HUES6 (cell line): ENCODE measurements around the gene TAAR6.
"Not testable (repeated sequence)": the region's sequence is repeated elsewhere in the genome, so short reads cannot be mapped to it uniquely, and the experiment has no call there.

Experiments used
- H3K27ac ChIP-seq: 2 replicates; pipeline ENCODE4 v1.7.0; 2013; ENCODE audit warnings: low read depth, mild to moderate bottlenecking, low read length, inconsistent platforms
- H3K27me3 ChIP-seq: 2 replicates; pipeline ENCODE4 v1.6.1; 2013; ENCODE audit warnings: low read length; ENCODE audit not compliant: control insufficient read depth, insufficient read depth
- H3K36me3 ChIP-seq: 2 replicates; pipeline ENCODE4 v1.6.1; 2013; ENCODE audit warnings: low read length; ENCODE audit not compliant: control insufficient read depth, insufficient read depth
- H3K4me1 ChIP-seq: 2 replicates; pipeline ENCODE4 v1.6.1; 2013; ENCODE audit warnings: low read length; ENCODE audit not compliant: control insufficient read depth, insufficient read depth
- H3K4me3 ChIP-seq: 2 replicates; pipeline ENCODE4 v1.5.1; 2013; ENCODE audit warnings: low read depth, low read length
- H3K9ac ChIP-seq: one replicate; pipeline ENCODE4 v1.6.1; 2013; ENCODE audit warnings: mild to moderate bottlenecking, low read length
- H3K9me3 ChIP-seq: 2 replicates; pipeline ENCODE4 v1.6.1; 2013; ENCODE audit warnings: low read depth, low read length; ENCODE audit not compliant: control insufficient read depth, insufficient read depth

Gene TAAR6

GRCh38 chr6:132548746-132549463 lies 21.2 kb upstream of the TAAR6 start:
- Histone ChIP-seq H3K9ac (no peak overlapping the region), H3K4me3 (no peak overlapping the region), H3K27ac (no peak overlapping the region), H3K9me3 (no peaks in the 10 kb centered on the region), H3K4me1 (peaks cover 14% of the 10 kb centered on the region), H3K36me3 (no peaks in the 10 kb centered on the region), H3K27me3 (no peaks in the 10 kb centered on the region)

- no peaks in the 10 kb centered on the region for H3K27me3 ChIP-seq
- peaks cover 14% of the 10 kb centered on the region for H3K4me1 ChIP-seq
- H3K4me3 ChIP-seq: no peak overlapping the region
Measured at GRCh38 chr6:132551214-132551613, 18.9 kb upstream of the TAAR6 start.

DNA sequence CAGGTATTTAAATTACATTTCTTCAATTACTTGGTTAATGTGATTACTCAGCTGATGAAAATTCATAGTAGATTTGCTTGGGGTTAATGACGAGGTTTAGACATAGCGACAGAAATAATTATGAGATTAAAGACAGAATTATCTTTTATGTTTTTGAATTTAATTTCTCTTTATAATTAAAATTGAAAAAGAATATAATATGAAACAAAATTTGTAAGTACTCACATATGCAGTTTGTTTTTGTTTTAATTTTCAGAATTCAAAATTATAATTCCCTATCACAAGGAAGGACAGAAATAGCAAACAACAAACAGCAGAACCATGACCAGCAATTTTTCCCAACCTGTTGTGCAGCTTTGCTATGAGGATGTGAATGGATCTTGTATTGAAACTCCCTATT lies 17.8 kb upstream of the TAAR6 start, which contains the start of gene TAAR8:
TAAR8 (plus strand) TSS at position 301 of the 400 bp plus-strand sequence; CDS start at position 322, 21 bp downstream.
- H3K36me3 ChIP-seq: no peaks in the 10 kb centered on the region
- H3K4me1 ChIP-seq: peaks cover 14% of the 10 kb centered on the region
- no peak within 1 kb of the TSS for H3K9ac ChIP-seq
- H3K4me3 ChIP-seq: no peak within 1 kb of the TSS
- H3K9me3 ChIP-seq: no peaks in the 10 kb centered on the region
- H3K27me3 ChIP-seq: no peaks in the 10 kb centered on the region
- no peak within 1 kb of the TSS for H3K27ac ChIP-seq

More at GRCh38 chr6:132551214-132551613, 18.9 kb upstream of the TAAR6 start:
- Histone ChIP-seq H3K27ac (no peak overlapping the region), H3K9me3 (no peaks in the 10 kb centered on the region), H3K36me3 (no peaks in the 10 kb centered on the region), H3K9ac (no peak overlapping the region)

GRCh38 chr6:132560087-132560486 lies 10.0 kb upstream of the TAAR6 start:
- H3K4me1 ChIP-seq, H3K9me3 ChIP-seq, H3K9ac ChIP-seq, H3K4me3 ChIP-seq, H3K27ac ChIP-seq, H3K27me3 ChIP-seq, H3K36me3 ChIP-seq: not testable (repeated sequence)

GRCh38 chr6:132566404-132566803 lies 3.7 kb upstream of the TAAR6 start:
- H3K9ac ChIP-seq: no peak overlapping the region
- H3K36me3 ChIP-seq: no peaks in the 10 kb centered on the region
- H3K27me3 ChIP-seq: no peaks in the 10 kb centered on the region
- peaks cover 11% of the 10 kb centered on the region for H3K4me1 ChIP-seq
- no peaks in the 10 kb centered on the region for H3K9me3 ChIP-seq
- H3K4me3 ChIP-seq: no peak overlapping the region
- no peak overlapping the region for H3K27ac ChIP-seq

DNA sequence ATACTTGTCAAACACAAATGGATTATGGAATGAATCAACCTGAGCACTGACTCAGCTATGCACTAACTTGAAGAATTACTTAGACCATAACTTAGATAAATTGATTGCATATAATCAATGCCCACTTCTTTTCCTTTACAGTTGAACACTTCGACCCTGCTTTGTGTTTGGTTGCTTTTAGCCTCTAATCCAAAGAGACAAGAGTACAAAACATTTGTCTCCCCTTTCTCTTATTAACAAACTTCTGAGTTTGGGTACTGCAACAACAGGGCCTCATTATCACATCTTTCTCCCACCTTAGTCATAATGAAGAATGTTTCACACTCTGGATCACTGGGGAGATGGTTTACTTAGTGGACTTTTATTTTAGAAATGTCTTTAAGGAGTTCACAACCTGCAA lies 2.6 kb upstream of the TAAR6 start:
- H3K4me3 ChIP-seq: no peak overlapping the region
- H3K36me3 ChIP-seq: no peaks in the 10 kb centered on the region
- H3K27me3 ChIP-seq: no peaks in the 10 kb centered on the region
- H3K9me3 ChIP-seq: no peaks in the 10 kb centered on the region
- H3K27ac ChIP-seq: no peak overlapping the region
- H3K9ac ChIP-seq: no peak overlapping the region
- H3K4me1 ChIP-seq: peaks cover 11% of the 10 kb centered on the region

DNA sequence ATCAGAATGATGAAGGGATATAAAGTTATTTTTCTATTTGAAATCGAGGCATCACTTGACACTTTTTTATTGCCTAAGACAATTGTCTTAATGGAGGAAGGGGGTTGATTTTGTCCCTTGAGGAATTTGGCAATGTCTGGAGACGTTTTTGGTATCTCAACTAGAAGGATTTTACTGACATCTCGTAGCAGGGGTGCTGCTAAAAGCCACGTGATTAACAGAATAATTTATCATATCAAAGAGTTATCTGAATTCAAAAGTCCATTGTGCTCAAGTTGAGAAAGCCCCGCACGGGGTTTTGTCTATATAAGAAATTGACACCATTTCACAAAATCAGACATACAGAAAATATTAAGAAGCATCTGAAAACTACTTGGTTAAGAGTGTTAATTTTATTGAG lies 1.5 kb upstream of the TAAR6 start:
- Histone ChIP-seq H3K9ac (no peak overlapping the region), H3K4me1 (peaks cover 11% of the 10 kb centered on the region), H3K27me3 (no peaks in the 10 kb centered on the region), H3K36me3 (no peaks in the 10 kb centered on the region), H3K4me3 (no peak overlapping the region), H3K27ac (no peak overlapping the region), H3K9me3 (no peaks in the 10 kb centered on the region)

DNA sequence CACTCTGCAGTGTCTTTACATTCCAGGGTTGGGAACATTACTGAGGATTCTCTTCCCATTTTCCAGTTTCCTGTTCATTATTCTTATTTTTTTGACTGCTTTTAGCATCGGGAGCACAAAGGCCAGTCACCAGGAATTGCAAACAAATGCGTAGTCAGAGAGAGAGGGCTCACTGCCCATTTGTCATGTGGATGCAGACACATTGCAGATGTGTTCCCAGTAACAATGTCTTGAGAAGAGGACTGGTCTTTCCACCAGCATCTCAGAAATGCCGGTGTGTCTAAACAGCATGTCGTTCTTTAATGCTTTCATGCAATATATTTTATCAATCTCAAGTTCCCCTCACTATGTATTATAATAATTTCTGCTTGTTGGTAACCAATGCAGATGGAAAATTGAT lies 952 bp upstream of the TAAR6 start:
- H3K9ac ChIP-seq: no peak overlapping the region
- H3K4me1 ChIP-seq: peaks cover 11% of the 10 kb centered on the region
- H3K27ac ChIP-seq: no peak overlapping the region
- H3K27me3 ChIP-seq: no peaks in the 10 kb centered on the region
- no peaks in the 10 kb centered on the region for H3K36me3 ChIP-seq
- H3K4me3 ChIP-seq: no peak overlapping the region
- no peaks in the 10 kb centered on the region for H3K9me3 ChIP-seq

DNA sequence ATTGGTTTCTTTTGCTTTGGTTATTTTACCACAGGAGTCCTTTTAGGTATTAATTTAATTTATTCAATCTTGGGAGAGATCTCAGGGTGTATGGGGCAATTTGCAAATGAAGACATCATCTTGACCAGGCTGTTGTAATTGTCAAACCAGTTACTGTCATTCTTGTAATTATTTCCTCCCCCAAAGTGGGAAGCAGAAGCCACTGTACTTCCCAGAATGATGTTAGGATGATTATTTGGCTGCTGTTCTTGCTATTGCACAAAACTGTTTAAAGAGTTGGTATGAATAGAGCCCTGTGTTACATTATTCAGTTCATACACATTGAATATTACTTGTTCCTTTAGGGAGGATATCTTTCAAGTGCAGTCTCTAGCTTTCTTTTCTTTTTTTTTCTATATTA lies 1.7 kb downstream of the TAAR6 start:
- no peaks in the 10 kb centered on the region for H3K27me3 ChIP-seq
- no peaks in the 10 kb centered on the region for H3K36me3 ChIP-seq
- no peaks in the 10 kb centered on the region for H3K9me3 ChIP-seq
- no peak overlapping the region for H3K9ac ChIP-seq
- H3K27ac ChIP-seq: no peak overlapping the region
- H3K4me3 ChIP-seq: no peak overlapping the region
- peaks cover 11% of the 10 kb centered on the region for H3K4me1 ChIP-seq

DNA sequence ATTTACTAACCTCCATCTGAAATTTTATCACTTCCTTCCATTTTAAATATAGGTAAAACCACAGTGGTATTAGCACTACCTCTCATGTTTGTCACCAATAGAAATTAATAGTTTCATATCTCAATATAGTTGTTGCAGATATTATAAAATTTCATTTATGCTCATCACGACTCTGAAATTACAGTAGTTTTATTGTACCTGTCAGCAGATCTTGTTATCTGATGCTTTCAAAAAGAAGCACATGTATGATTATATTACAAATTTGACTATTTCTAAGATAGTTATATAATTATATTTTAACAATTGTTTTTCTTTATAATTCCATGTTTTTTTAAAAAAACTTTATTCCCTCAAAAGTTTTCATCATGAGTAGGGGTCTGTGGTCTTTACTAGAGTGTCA lies 14.6 kb downstream of the TAAR6 start:
- H3K9ac ChIP-seq: no peak overlapping the region
- H3K27ac ChIP-seq: no peak overlapping the region
- H3K27me3 ChIP-seq: no peaks in the 10 kb centered on the region

GRCh38 chr6:132587424-132587823 lies 17.3 kb downstream of the TAAR6 start:
- no peaks in the 10 kb centered on the region for H3K27me3 ChIP-seq

More for the DNA sequence above, 14.6 kb downstream of the TAAR6 start:
- Histone ChIP-seq H3K4me1 (no peaks in the 10 kb centered on the region), H3K9me3 (no peaks in the 10 kb centered on the region), H3K36me3 (no peaks in the 10 kb centered on the region), H3K4me3 (no peak overlapping the region)

More at GRCh38 chr6:132587424-132587823, 17.3 kb downstream of the TAAR6 start:
- Histone ChIP-seq H3K27ac (no peak overlapping the region), H3K9ac (no peak overlapping the region), H3K4me3 (no peak overlapping the region), H3K36me3 (no peaks in the 10 kb centered on the region), H3K4me1 (no peaks in the 10 kb centered on the region), H3K9me3 (no peaks in the 10 kb centered on the region)
